HG03103 (cell line): Measurements from ENCODE around the gene ZC3H13.

Experiments used
- ATAC-seq: cut with Tn5 transposase; IDR thresholded peaks from one replicate; pipeline ENCODE4 v1.9.1; 2021; ENCODE audit warnings: low read depth; ENCODE audit not compliant: unreplicated experiment

ZC3H13 gene

DNA sequence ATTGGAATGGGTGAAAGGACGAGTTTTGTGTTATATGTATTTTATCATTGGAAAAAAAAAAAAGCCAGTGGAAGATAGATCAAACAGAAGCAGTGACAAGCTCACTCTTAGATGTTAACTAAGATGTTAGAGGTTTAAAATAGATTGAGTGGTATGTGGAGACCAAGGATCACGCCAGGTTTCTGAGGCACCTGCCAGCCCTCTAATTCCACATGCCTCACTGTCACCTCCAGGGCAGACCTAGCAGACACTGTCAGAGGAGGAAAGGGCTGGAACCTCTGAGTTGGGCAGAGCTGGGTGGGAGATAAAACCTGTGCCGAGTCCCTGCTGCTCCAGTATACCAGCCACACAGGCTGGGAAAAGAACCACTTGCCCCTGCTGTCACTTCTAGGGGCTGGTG is 143.5 kb downstream of the ZC3H13 start:
- ATAC-seq, result no peak

DNA sequence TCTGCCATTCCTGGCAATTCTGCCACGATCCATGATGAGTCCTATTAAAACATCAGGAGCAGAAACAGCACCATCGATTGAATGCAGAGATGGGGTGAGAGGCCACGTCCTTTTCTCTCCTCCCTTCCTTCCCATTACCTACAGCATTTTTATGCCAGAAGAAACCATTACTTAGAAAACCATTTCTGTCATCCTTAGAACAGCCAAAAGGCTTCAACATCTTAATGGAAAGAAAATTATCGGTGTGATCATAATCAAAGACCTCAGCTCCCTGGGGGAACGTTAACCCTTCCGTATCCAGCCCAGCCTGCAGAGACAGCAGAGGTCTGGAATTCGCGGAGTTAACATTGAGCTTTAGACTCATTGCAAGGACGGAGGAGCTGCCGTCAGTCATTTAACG is 145.0 kb downstream of the ZC3H13 start:
- no peak for ATAC-seq
